Measurements from ENCODE around the gene ZNRF1. TPM values are rescaled to one million over a fixed set of nuclear protein-coding genes. Genes with fewer than 3 reads are reported as not detected.

The ZNRF1 gene
- total and polyA plus RNA-seq, 3 donors from 2014 or later, result 51.8 to 93.0 (median 90.4) TPM

DNA sequence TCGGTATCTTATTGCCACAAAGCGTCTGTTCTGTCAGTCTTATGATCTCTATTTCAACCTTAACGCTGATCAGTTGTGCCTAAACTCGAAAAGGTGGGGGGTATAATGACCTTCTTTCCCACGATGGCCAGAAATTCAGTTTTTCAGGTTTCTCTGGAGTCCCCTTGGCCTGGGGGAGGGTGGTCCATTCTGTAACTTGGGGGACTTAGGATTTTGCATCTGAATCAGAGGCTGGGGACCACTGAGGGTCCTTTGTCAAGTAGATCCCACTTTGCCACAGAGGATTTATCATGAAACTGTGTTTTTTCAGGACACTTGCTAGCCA is 7.6 kb upstream of the ZNRF1 start:
- H3K27ac ChIP-seq, result peak overlapping the region in 1 of 2 donors; percentile 79
- H3K9me3 ChIP-seq, result no peaks in the 10 kb centered on the region
- no peaks in the 10 kb centered on the region for H3K36me3 ChIP-seq (ENCODE audit: low read depth, missing control alignments)
- DNase-seq, result no peak
- WGBS, 2 donors, result 79 to 84% methylated on average over 5 of the region's 5 CpGs
- intact Hi-C loops (cut with DNase I; ENCODE audit: low total_unique reads), result no loop called here
- no peaks in the 10 kb centered on the region for H3K27me3 ChIP-seq
- no peak overlapping the region for H3K4me3 ChIP-seq
- peaks cover 12% of the 10 kb centered on the region for H3K4me1 ChIP-seq
- TF ChIP-seq, protein P1, sequence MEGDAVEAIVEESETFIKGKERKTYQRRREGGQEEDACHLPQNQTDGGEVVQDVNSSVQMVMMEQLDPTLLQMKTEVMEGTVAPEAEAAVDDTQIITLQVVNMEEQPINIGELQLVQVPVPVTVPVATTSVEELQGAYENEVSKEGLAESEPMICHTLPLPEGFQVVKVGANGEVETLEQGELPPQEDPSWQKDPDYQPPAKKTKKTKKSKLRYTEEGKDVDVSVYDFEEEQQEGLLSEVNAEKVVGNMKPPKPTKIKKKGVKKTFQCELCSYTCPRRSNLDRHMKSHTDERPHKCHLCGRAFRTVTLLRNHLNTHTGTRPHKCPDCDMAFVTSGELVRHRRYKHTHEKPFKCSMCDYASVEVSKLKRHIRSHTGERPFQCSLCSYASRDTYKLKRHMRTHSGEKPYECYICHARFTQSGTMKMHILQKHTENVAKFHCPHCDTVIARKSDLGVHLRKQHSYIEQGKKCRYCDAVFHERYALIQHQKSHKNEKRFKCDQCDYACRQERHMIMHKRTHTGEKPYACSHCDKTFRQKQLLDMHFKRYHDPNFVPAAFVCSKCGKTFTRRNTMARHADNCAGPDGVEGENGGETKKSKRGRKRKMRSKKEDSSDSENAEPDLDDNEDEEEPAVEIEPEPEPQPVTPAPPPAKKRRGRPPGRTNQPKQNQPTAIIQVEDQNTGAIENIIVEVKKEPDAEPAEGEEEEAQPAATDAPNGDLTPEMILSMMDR (IDR thresholded peaks at IDR 0.05), result no peak
- no peak for TF ChIP-seq POLR2A (IDR thresholded peaks at IDR 0.05)

- 49 to 53% methylated on average over 13 of the region's 13 CpGs for WGBS, 2 donors
- no peak overlapping the region for H3K4me3 ChIP-seq
- DNase-seq, result peak; percentile 34
These were observed 7.0 kb upstream of the ZNRF1 start for GRCh38 chr16:74991593-74992403.

GRCh38 chr16:74995986-74996385 is 2.8 kb upstream of the ZNRF1 start:
- WGBS, 2 donors, result 96 to 100% methylated on average over 1 of the region's 1 CpG
- Histone ChIP-seq H3K27me3 (no peaks in the 10 kb centered on the region), H3K36me3 (ENCODE audit: low read depth, missing control alignments) (no peaks in the 10 kb centered on the region), H3K4me1 (peaks cover 25% of the 10 kb centered on the region), H3K4me3 (no peak overlapping the region), H3K9me3 (no peaks in the 10 kb centered on the region), H3K27ac (no peak overlapping the region)
- intact Hi-C loops (cut with DNase I; ENCODE audit: low total_unique reads), result no loop called here
- TF ChIP-seq POLR2A (IDR thresholded peaks at IDR 0.05), result no peak
- TF ChIP-seq, protein P1 (IDR thresholded peaks at IDR 0.05), result no peak
- DNase-seq, result no peak

More at GRCh38 chr16:74991593-74992403, 7.0 kb upstream of the ZNRF1 start:
- peak overlapping the region in 1 of 2 donors; percentile 79 for H3K27ac ChIP-seq
- no peaks in the 10 kb centered on the region for H3K36me3 ChIP-seq (ENCODE audit: low read depth, missing control alignments)
- H3K9me3 ChIP-seq, result no peaks in the 10 kb centered on the region
- intact Hi-C loops (cut with DNase I; ENCODE audit: low total_unique reads), result no loop called here
- TF ChIP-seq, protein P1 (IDR thresholded peaks at IDR 0.05), result no peak
- no peak for TF ChIP-seq POLR2A (IDR thresholded peaks at IDR 0.05)
- H3K4me1 ChIP-seq, result peaks cover 12% of the 10 kb centered on the region
- H3K27me3 ChIP-seq, result no peaks in the 10 kb centered on the region

DNA sequence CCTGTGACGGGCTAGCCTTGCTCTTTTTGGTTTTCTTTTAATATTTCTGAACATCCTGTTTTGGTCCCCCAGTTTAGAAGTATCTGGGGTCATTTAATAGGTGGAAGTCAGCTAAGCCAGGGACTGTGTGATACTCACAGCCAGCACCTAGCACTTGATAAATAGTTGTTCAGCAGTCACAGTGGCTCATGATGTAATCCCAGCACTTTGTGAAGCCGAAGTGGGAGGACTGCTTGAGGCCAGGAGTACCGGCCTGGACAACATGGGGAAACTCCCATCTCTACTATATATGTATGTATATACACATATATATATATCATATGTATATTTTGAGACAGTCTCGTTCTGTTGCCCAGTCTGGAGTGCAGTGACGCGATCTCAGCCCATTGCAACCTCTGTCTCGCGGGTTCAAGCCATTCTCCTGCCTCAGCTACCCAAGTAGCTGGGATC is 1.8 kb upstream of the ZNRF1 start:
- H3K4me3 ChIP-seq, result no peak overlapping the region
- no peaks in the 10 kb centered on the region for H3K9me3 ChIP-seq
- no peak overlapping the region for H3K27ac ChIP-seq
- 87 to 88% methylated on average over 8 of the region's 8 CpGs for WGBS, 2 donors
- peaks cover 18% of the 10 kb centered on the region for H3K4me1 ChIP-seq
- DNase-seq, result no peak
- TF ChIP-seq POLR2A (IDR thresholded peaks at IDR 0.05), result no peak
- TF ChIP-seq, protein P1 (IDR thresholded peaks at IDR 0.05), result no peak
- H3K36me3 ChIP-seq (ENCODE audit: low read depth, missing control alignments), result no peaks in the 10 kb centered on the region
- no peaks in the 10 kb centered on the region for H3K27me3 ChIP-seq
- intact Hi-C loops (cut with DNase I; ENCODE audit: low total_unique reads), result no loop called here

Measured in testis (tissue), 3 donors.